ENCODE data around the gene RPS6KB2.

DNA sequence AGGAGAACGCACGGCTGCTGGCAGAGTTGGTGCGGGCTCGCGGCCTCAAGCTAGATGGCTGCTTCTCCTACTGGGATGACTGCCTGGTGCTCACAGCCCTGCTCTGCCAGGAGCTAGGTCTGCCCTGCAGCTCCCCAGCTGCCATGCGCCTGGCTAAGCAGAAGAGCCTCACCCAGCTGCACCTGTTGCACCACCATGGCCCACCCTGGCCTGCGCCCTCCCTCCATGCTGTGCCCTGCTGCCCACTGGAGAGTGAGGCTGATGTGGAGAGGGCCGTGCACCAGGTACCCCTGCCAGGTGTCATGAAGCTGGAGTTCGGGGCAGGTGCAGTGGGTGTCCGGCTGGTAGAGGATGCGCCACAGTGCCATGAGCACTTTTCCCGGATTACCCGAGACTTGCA is 4.8 kb upstream of the RPS6KB2 start:
- TF ChIP-seq, protein P1, sequence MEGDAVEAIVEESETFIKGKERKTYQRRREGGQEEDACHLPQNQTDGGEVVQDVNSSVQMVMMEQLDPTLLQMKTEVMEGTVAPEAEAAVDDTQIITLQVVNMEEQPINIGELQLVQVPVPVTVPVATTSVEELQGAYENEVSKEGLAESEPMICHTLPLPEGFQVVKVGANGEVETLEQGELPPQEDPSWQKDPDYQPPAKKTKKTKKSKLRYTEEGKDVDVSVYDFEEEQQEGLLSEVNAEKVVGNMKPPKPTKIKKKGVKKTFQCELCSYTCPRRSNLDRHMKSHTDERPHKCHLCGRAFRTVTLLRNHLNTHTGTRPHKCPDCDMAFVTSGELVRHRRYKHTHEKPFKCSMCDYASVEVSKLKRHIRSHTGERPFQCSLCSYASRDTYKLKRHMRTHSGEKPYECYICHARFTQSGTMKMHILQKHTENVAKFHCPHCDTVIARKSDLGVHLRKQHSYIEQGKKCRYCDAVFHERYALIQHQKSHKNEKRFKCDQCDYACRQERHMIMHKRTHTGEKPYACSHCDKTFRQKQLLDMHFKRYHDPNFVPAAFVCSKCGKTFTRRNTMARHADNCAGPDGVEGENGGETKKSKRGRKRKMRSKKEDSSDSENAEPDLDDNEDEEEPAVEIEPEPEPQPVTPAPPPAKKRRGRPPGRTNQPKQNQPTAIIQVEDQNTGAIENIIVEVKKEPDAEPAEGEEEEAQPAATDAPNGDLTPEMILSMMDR (conservative IDR thresholded peaks at IDR 0.05; ENCODE audit: low read depth, low read length) = no peak
- TF ChIP-seq, protein P2, sequence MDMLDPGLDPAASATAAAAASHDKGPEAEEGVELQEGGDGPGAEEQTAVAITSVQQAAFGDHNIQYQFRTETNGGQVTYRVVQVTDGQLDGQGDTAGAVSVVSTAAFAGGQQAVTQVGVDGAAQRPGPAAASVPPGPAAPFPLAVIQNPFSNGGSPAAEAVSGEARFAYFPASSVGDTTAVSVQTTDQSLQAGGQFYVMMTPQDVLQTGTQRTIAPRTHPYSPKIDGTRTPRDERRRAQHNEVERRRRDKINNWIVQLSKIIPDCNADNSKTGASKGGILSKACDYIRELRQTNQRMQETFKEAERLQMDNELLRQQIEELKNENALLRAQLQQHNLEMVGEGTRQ (IDR thresholded peaks at IDR 0.05; ENCODE audit: low read depth, low read length) = no peak
- TF ChIP-seq CHD1 (IDR thresholded peaks at IDR 0.05; ENCODE audit: low read depth, low read length) (no peak), CEBPB (IDR thresholded peaks at IDR 0.05; ENCODE audit: low read depth, low read length) (no peak), POLR2A (IDR thresholded peaks at IDR 0.05; ENCODE audit: low read depth, low read length) (no peak), BHLHE40 (IDR thresholded peaks at IDR 0.05; ENCODE audit: low read depth, low read length) (no peak), RAD21 (IDR thresholded peaks at IDR 0.05; ENCODE audit: low read length) (no peak), RCOR1 (IDR thresholded peaks at IDR 0.05; ENCODE audit: insufficient replicate concordance, low read length) (no peak)
- TF ChIP-seq, protein P3, sequence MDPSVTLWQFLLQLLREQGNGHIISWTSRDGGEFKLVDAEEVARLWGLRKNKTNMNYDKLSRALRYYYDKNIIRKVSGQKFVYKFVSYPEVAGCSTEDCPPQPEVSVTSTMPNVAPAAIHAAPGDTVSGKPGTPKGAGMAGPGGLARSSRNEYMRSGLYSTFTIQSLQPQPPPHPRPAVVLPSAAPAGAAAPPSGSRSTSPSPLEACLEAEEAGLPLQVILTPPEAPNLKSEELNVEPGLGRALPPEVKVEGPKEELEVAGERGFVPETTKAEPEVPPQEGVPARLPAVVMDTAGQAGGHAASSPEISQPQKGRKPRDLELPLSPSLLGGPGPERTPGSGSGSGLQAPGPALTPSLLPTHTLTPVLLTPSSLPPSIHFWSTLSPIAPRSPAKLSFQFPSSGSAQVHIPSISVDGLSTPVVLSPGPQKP (IDR thresholded peaks at IDR 0.05; ENCODE audit: borderline replicate concordance, low read depth, low read length) = no peak
